H1 (cell line): Measurements from ENCODE around the gene ZNRF3. TPM values are rescaled to one million over a fixed set of nuclear protein-coding genes. Genes with fewer than 3 reads are reported as not detected.

Source experiments
- CTCF ChIA-PET: fragments of 300-600 bp; sonication (Branson Sonifier 250); formaldehyde crosslinking; loops from one replicate; lab custom pipeline; 2021; ENCODE audit not compliant: partially characterized antibody; lab: Charles Lee
- POLR2A ChIA-PET: fragments of 300-600 bp; sonication (Branson Sonifier 250); formaldehyde crosslinking; loops from one replicate; lab custom pipeline; 2021; ENCODE audit warnings: inconsistent platforms; ENCODE audit not compliant: partially characterized antibody; lab: Charles Lee
- DNase-seq, 2 experiments: peaks; one replicate each; pipeline versions ENCODE4 v3.0.0 to v3.0.0-alpha.2; 2010 to 2022; ENCODE audit warnings: low spot score in 2 of 2, low read depth in 1 of 2, mixed read lengths in 1 of 2
- FAIRE-seq: peaks from 2 replicates; lab custom pipeline; 2011; peaks lifted over from hg19 to GRCh38; lab: Jason Lieb, UNC
- H2AFZ ChIP-seq: 2 replicates; pipeline ENCODE4 v1.8.1; 2012; ENCODE audit warnings: low read length, inconsistent platforms
- H2AK5ac ChIP-seq: 2 replicates; pipeline ENCODE4 v1.6.1; 2013; ENCODE audit warnings: low read depth, low read length
- H2BK120ac ChIP-seq: replicated peaks from 2 replicates; pipeline ENCODE3; 2013; ENCODE audit warnings: low read depth, low read length, inconsistent platforms
- H2BK12ac ChIP-seq: 2 replicates; pipeline ENCODE4 v1.6.1; 2013; ENCODE audit warnings: low read depth, low read length
- H2BK15ac ChIP-seq: 2 replicates; pipeline ENCODE4 v1.6.1; 2013; ENCODE audit warnings: low read length
- H2BK20ac ChIP-seq: 2 replicates; pipeline ENCODE4 v1.6.1; 2013; ENCODE audit warnings: low read length
- H2BK5ac ChIP-seq: 2 replicates; pipeline ENCODE4 v1.6.1; 2013; ENCODE audit warnings: low read depth, low read length
- H3K14ac ChIP-seq: 2 replicates; pipeline ENCODE4 v1.6.1; 2013; ENCODE audit warnings: inconsistent platforms; ENCODE audit not compliant: insufficient read length
- H3K18ac ChIP-seq: 2 replicates; pipeline ENCODE4 v1.6.1; 2013; ENCODE audit warnings: low read length; ENCODE audit errors: extremely low read depth
- H3K23ac ChIP-seq: 2 replicates; pipeline ENCODE4 v1.6.1; 2013; ENCODE audit warnings: inconsistent platforms; ENCODE audit not compliant: insufficient read length
- H3K23me2 ChIP-seq: 2 replicates; pipeline ENCODE4 v1.6.1; 2013; ENCODE audit warnings: low read depth, low read length
- H3K27ac ChIP-seq: 2 replicates; pipeline ENCODE4 v1.6.1; 2011; ENCODE audit warnings: low read depth, low read length, inconsistent platforms
- H3K27me3 ChIP-seq, 4 experiments: replicated peaks in 1 of 4; 1 replicate in 1 of 4; 2 replicates in 3 of 4; pipeline versions ENCODE4 v1.6.1 to v1.8.1; 2011 to 2013; ENCODE audit warnings: low read length in 3 of 4, mild to moderate bottlenecking in 3 of 4, inconsistent platforms in 2 of 4, mixed read lengths in 2 of 4, moderate library complexity in 1 of 4; ENCODE audit not compliant: control insufficient read depth in 3 of 4, insufficient read depth in 3 of 4; ENCODE audit errors: extremely low read depth in 1 of 4
- H3K36me3 ChIP-seq, 4 experiments: 2 replicates each; pipeline versions ENCODE4 v1.6.1 to v1.8.1; 2011 to 2013; ENCODE audit warnings: mild to moderate bottlenecking in 4 of 4, low read length in 3 of 4, moderate library complexity in 2 of 4, control low read depth in 1 of 4, inconsistent platforms in 1 of 4; ENCODE audit not compliant: insufficient read depth in 4 of 4, control insufficient read depth in 2 of 4
- H3K4ac ChIP-seq: replicated peaks from 2 replicates; pipeline ENCODE3; 2013; ENCODE audit warnings: low read length, low read depth, mixed read lengths, inconsistent platforms; ENCODE audit not compliant: insufficient read length
- H3K4me1 ChIP-seq, 4 experiments: replicated peaks in 1 of 4; 1 replicate in 1 of 4; 2 replicates in 3 of 4; pipeline versions ENCODE4 v1.6.1 to v1.8.1; 2011 to 2013; ENCODE audit warnings: low read length in 3 of 4, inconsistent platforms in 2 of 4, mixed read lengths in 1 of 4; ENCODE audit not compliant: insufficient read depth in 4 of 4, control insufficient read depth in 3 of 4
- H3K4me2 ChIP-seq, 2 experiments: 2 replicates each; pipeline versions ENCODE4 v1.6.1 to v1.8.1; 2011 to 2013; ENCODE audit warnings: low read depth in 2 of 2, low read length in 2 of 2, control low read depth in 1 of 2, inconsistent platforms in 1 of 2, mild to moderate bottlenecking in 1 of 2; ENCODE audit not compliant: insufficient read depth in 1 of 2
- H3K4me3 ChIP-seq, 4 experiments: fragments of 200-600, 300-600 bp in 1 of 4; sonication (generic), shearing (Covaris generic), sonication (Bioruptor Twin) in 1 of 4; 2 replicates each; pipeline versions ENCODE4 v1.5.1 to v1.8.1; 2011 to 2016; ENCODE audit warnings: low read length in 4 of 4, low read depth in 3 of 4, control low read depth in 2 of 4, inconsistent platforms in 2 of 4, mild to moderate bottlenecking in 2 of 4, mixed read lengths in 1 of 4, moderate library complexity in 1 of 4; ENCODE audit not compliant: insufficient read depth in 2 of 4; ENCODE audit errors: extremely low read depth in 1 of 4
- H3K56ac ChIP-seq: replicated peaks from 2 replicates; pipeline ENCODE3; 2013; ENCODE audit warnings: low read depth, mild to moderate bottlenecking, mixed read lengths, low read length, inconsistent platforms; ENCODE audit not compliant: insufficient read length
- H3K79me1 ChIP-seq: 2 replicates; pipeline ENCODE4 v1.6.1; 2013; ENCODE audit warnings: low read depth, low read length, control low read depth
- H3K79me2 ChIP-seq, 2 experiments: 2 replicates each; pipeline versions ENCODE4 v1.6.1 to v1.8.1; 2012 to 2013; ENCODE audit warnings: low read length in 2 of 2, mild to moderate bottlenecking in 2 of 2, inconsistent platforms in 1 of 2; ENCODE audit not compliant: insufficient read depth in 2 of 2, control insufficient read depth in 1 of 2
- H3K9ac ChIP-seq, 4 experiments: replicated peaks in 1 of 4; 1 replicate in 1 of 4; 2 replicates in 3 of 4; pipeline versions ENCODE4 v1.6.1 to v1.8.1; 2011 to 2013; ENCODE audit warnings: low read depth in 3 of 4, low read length in 3 of 4, control low read depth in 2 of 4, mild to moderate bottlenecking in 2 of 4, moderate library complexity in 2 of 4, inconsistent platforms in 1 of 4; ENCODE audit errors: extremely low read depth in 1 of 4
- H3K9me3 ChIP-seq, 2 experiments: 2 replicates each; pipeline versions ENCODE4 v1.6.1 to v1.8.1; 2012 to 2013; ENCODE audit warnings: mild to moderate bottlenecking in 2 of 2, moderate library complexity in 2 of 2, control low read depth in 1 of 2, inconsistent platforms in 1 of 2, low read depth in 1 of 2, low read length in 1 of 2, mixed read lengths in 1 of 2; ENCODE audit not compliant: insufficient read depth in 2 of 2
- H4K20me1 ChIP-seq, 2 experiments: replicated peaks in 1 of 2; 2 replicates each; pipeline versions ENCODE3 to v1.8.1; 2011 to 2013; ENCODE audit warnings: inconsistent platforms in 2 of 2, low read length in 2 of 2, mild to moderate bottlenecking in 1 of 2; ENCODE audit not compliant: insufficient read depth in 2 of 2, control insufficient read depth in 1 of 2
- H4K5ac ChIP-seq: 2 replicates; pipeline ENCODE4 v1.6.1; 2013; ENCODE audit warnings: low read length, low read depth, mixed read lengths, inconsistent platforms; ENCODE audit not compliant: insufficient read length
- H4K8ac ChIP-seq: 2 replicates; pipeline ENCODE4 v1.8.0; 2013; ENCODE audit warnings: mild to moderate bottlenecking, moderate library complexity, low read length, inconsistent platforms; ENCODE audit not compliant: insufficient read depth; ENCODE audit errors: extremely low read depth
- H4K91ac ChIP-seq: replicated peaks from 2 replicates; pipeline ENCODE3; 2013; ENCODE audit warnings: low read length, mixed read lengths, inconsistent platforms; ENCODE audit not compliant: insufficient read length
- EP300 ChIP-seq, 2 experiments: IDR thresholded peaks; 1 replicate in 1 of 2; 2 replicates in 1 of 2; pipeline ENCODE4 v1.6.1; 2011 to 2012; ENCODE audit warnings: low read depth in 2 of 2, low read length in 2 of 2, mild to moderate bottlenecking in 2 of 2, borderline replicate concordance in 1 of 2, inconsistent platforms in 1 of 2, moderate library complexity in 1 of 2
- PHF8 ChIP-seq: fragments of 200-600 bp; sonication (generic); conservative IDR thresholded peaks from 2 replicates; pipeline ENCODE4 v1.7.1; 2012; ENCODE audit warnings: low read depth, mild to moderate bottlenecking, inconsistent platforms, low read length, moderate library complexity
- POLR2AphosphoS5 ChIP-seq: IDR thresholded peaks from 2 replicates; pipeline ENCODE4 v1.6.1; 2011; ENCODE audit warnings: low read depth, low read length
- RNF2 ChIP-seq: fragments of 200-900, 300-1000 bp; sonication (generic); IDR thresholded peaks from 2 replicates; pipeline ENCODE4 v1.7.1; 2016; ENCODE audit warnings: borderline replicate concordance, low read depth, mild to moderate bottlenecking, antibody characterized with exemption, low read length; ENCODE audit not compliant: poor library complexity, severe bottlenecking; ENCODE audit errors: missing control alignments
- SP2 ChIP-seq: IDR thresholded peaks from 2 replicates; pipeline ENCODE4 v1.6.1; 2012; ENCODE audit warnings: mild to moderate bottlenecking, low read length, inconsistent platforms
- SUZ12 ChIP-seq: fragments of 200-600 bp; sonication (generic); IDR thresholded peaks from 2 replicates; pipeline ENCODE4 v1.6.1; 2012; ENCODE audit warnings: mild to moderate bottlenecking, inconsistent platforms, low read length, moderate library complexity, mixed read lengths
- TBP ChIP-seq: IDR thresholded peaks from 2 replicates; pipeline ENCODE4 v1.6.1; 2011; ENCODE audit warnings: low read depth, low read length, improper control_type of control experiment
- TCF12 ChIP-seq: IDR thresholded peaks from 2 replicates; pipeline ENCODE4 v1.6.1; 2011; ENCODE audit warnings: low read depth, mild to moderate bottlenecking, low read length
- WGBS, 2 experiments: shearing (Covaris generic) in 1 of 2; methylation state at CpG; one replicate each; pipeline versions ENCODE4 v1.1.6 to v1.1.7; 2013 to 2015; ENCODE audit warnings: low lambda C conversion rate in 2 of 2, mixed read lengths in 2 of 2, inconsistent platforms in 1 of 2, low coverage in 1 of 2, missing lambda C conversion rate in 1 of 2; ENCODE audit not compliant: insufficient replicate concordance in 2 of 2, insufficient coverage in 1 of 2, insufficient read length in 1 of 2; ENCODE audit errors: extremely low coverage in 1 of 2, missing lambda C conversion rate in 1 of 2; 5-methylcytosine and 5-hydroxymethylcytosine counted together
- polyA plus RNA-seq, 7 experiments: library from polyadenylated mRNA; depleted of rRNA in 3 of 7; stranded (reverse) in 5 of 7; unstranded in 2 of 7; fragments of >200 nt in 5 of 7; fragments of 200-250 nt in 2 of 7; gene quantifications; 1 replicate in 5 of 7; 2 replicates in 1 of 7; 4 replicates in 1 of 7; pipeline versions ENCODE4 v1.2.1 to v1.2.3, GENCODE V29; 2011 to 2013; ENCODE audit warnings: missing spikeins in 2 of 7, mixed read lengths in 2 of 7
- total RNA-seq: library from RNA; stranded (reverse); fragmentation: NEBNext Ultra II Directional; extraction: Animal tissue kit (Norgen Biotek cat#: 25700); gene quantifications from 2 replicates; pipeline ENCODE4 v1.2.1, GENCODE V29; 2021
- TF ChIP-seq, protein P1 (sequence below), 3 experiments: IDR thresholded peaks; 1 replicate in 2 of 3; 2 replicates in 1 of 3; pipeline versions ENCODE4 v1.5.1 to v1.6.1; 2011; ENCODE audit warnings: low read length in 3 of 3, mild to moderate bottlenecking in 3 of 3, inconsistent platforms in 2 of 3, low read depth in 1 of 3, moderate library complexity in 1 of 3; ENCODE audit not compliant: insufficient read depth in 1 of 3; ENCODE audit errors: control extremely low read depth in 1 of 3
- TF ChIP-seq, protein P2 (sequence below): IDR thresholded peaks from 2 replicates; pipeline ENCODE4 v1.6.1; 2012; ENCODE audit warnings: inconsistent platforms

Gene ZNRF3
- total and polyA plus RNA-seq, 2 of the 8 experiments (the other 6 are each of a cell fraction or from before 2014, with no cell fraction given) = 14.1 to 21.7 TPM

DNA sequence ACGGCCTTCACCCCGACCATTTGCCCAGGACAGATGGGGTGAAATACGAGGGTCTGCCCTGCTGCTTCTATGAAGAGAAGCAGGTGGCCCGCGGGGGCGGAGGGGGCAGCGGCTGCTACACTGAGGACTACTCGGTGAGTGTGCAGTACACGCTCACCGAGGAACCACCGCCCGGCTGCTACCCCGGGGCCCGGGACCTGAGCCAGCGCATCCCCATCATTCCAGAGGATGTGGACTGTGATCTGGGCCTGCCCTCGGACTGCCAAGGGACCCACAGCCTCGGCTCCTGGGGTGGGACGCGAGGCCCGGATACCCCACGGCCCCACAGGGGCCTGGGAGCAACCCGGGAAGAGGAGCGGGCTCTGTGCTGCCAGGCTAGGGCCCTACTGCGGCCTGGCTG is 167.1 kb downstream of the ZNRF3 start:
- Histone ChIP-seq H3K14ac (no peak overlapping the region), H2BK20ac (no peak overlapping the region), H2AFZ (no peak overlapping the region), H2BK5ac (no peak overlapping the region), H2BK15ac (no peak overlapping the region), H3K9me3 (no peaks in the 10 kb centered on the region), H4K91ac (no peak overlapping the region), H3K79me2 (no peaks in the 10 kb centered on the region), H3K4me3 (no peak overlapping the region), H3K9ac (no peak overlapping the region), H3K4me2 (no peak overlapping the region), H4K20me1 (no peaks in the 10 kb centered on the region), H3K4me1 (peaks cover 0 to 19% (median 14%) of the 10 kb centered on the region in 4 experiments; a peak in 6 of 7 replicates), H4K5ac (no peak overlapping the region), H2BK12ac (no peak overlapping the region), H3K56ac (no peak overlapping the region), H2BK120ac (no peak overlapping the region), H3K79me1 (peaks cover 2% of the 10 kb centered on the region; the same call in 1 of the 2 replicates), H2AK5ac (no peak overlapping the region), H3K36me3 (peaks cover 10 to 49% (median 33%) of the 10 kb centered on the region in 4 experiments; a peak in 7 of 8 replicates), H3K23me2 (no peaks in the 10 kb centered on the region), H3K27me3 (no peaks in the 10 kb centered on the region), H3K4ac (no peak overlapping the region), H4K8ac (no peak overlapping the region; the same call in 1 of the 2 replicates), H3K18ac (no peak overlapping the region), H3K27ac (no peak overlapping the region), H3K23ac (no peak overlapping the region)
- no peak for FAIRE-seq
- 92% methylated on average over 24 of the region's 24 CpGs; no CpG with 5 or more reads in 1 of the 2 experiments for WGBS, 2 experiments
- CTCF ChIA-PET = interaction anchor here (1.0 to 1.9 kb wide), 3 partner anchors 10 to 195 kb away, joined by 3 to 8 read pairs (median 7); no protein-coding TSS in a partner anchor
- POLR2A ChIA-PET = interaction anchor here (1.1 kb wide), 1 partner anchor 8 kb away, joined by 3 read pairs; no protein-coding TSS in a partner anchor
- DNase-seq = no peak
- TF ChIP-seq, protein P1, sequence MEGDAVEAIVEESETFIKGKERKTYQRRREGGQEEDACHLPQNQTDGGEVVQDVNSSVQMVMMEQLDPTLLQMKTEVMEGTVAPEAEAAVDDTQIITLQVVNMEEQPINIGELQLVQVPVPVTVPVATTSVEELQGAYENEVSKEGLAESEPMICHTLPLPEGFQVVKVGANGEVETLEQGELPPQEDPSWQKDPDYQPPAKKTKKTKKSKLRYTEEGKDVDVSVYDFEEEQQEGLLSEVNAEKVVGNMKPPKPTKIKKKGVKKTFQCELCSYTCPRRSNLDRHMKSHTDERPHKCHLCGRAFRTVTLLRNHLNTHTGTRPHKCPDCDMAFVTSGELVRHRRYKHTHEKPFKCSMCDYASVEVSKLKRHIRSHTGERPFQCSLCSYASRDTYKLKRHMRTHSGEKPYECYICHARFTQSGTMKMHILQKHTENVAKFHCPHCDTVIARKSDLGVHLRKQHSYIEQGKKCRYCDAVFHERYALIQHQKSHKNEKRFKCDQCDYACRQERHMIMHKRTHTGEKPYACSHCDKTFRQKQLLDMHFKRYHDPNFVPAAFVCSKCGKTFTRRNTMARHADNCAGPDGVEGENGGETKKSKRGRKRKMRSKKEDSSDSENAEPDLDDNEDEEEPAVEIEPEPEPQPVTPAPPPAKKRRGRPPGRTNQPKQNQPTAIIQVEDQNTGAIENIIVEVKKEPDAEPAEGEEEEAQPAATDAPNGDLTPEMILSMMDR (IDR thresholded peaks at IDR 0.05; ENCODE audit: control extremely low read depth in 1 of 3, insufficient read depth in 1 of 3, low read depth in 1 of 3, low read length in 3 of 3) = no peak
- TF ChIP-seq PHF8 (no peak), POLR2AphosphoS5 (no peak), SP2 (no peak), RNF2 (no peak), TCF12 (no peak), TBP (no peak), SUZ12 (no peak), EP300 (IDR thresholded peaks at IDR 0.05; ENCODE audit: borderline replicate concordance in 1 of 2, low read depth in 2 of 2, low read length in 2 of 2) (no peak)
- TF ChIP-seq, protein P2, sequence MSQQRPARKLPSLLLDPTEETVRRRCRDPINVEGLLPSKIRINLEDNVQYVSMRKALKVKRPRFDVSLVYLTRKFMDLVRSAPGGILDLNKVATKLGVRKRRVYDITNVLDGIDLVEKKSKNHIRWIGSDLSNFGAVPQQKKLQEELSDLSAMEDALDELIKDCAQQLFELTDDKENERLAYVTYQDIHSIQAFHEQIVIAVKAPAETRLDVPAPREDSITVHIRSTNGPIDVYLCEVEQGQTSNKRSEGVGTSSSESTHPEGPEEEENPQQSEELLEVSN = no peak
